Left lung (tissue), 10 donors: ENCODE data around the gene LRRFIP2. TPM values are rescaled to one million over a fixed set of nuclear protein-coding genes. Genes with fewer than 3 reads are reported as not detected.

Experiments
- ATAC-seq: fragments of 200-7000 bp; cut with Tn5 transposase; one replicate; pipeline ENCODE4 v1.9.1; 2020; ENCODE audit warnings: moderate library complexity
- DNase-seq, 4 donors: peaks; one replicate each; pipeline ENCODE4 v3.0.0-alpha.2; 2013 to 2020
- H3K27ac ChIP-seq, 2 donors: fragments of 200-600 bp; sonication (generic) in 1 of 2; one replicate each; pipeline versions ENCODE4 v1.5.0 to v1.8.0; 2020 to 2021
- H3K27me3 ChIP-seq, 2 donors: fragments of 200-600 bp; sonication (generic) in 1 of 2; one replicate each; pipeline versions ENCODE4 v1.5.0 to v1.8.0; 2020 to 2021
- H3K36me3 ChIP-seq, 2 donors: fragments of 200-600 bp; sonication (generic) in 1 of 2; one replicate each; pipeline versions ENCODE4 v1.5.0 to v1.8.0; 2020 to 2021
- H3K4me1 ChIP-seq, 2 donors: fragments of 200-600 bp; one replicate each; pipeline ENCODE4 v1.8.0; 2021
- H3K4me3 ChIP-seq, 2 donors: fragments of 200-600 bp; sonication (generic) in 1 of 2; one replicate each; pipeline versions ENCODE4 v1.5.0 to v1.8.0; 2020 to 2021; ENCODE audit warnings: mild to moderate bottlenecking in 1 of 2
- H3K9me3 ChIP-seq, 2 donors: fragments of 200-600 bp; sonication (generic) in 1 of 2; one replicate each; pipeline versions ENCODE4 v1.5.0 to v1.8.0; 2020 to 2021
- CTCF ChIP-seq, 2 donors: fragments of 200-600 bp; sonication (generic) in 1 of 2; IDR thresholded peaks; one replicate each; pipeline versions ENCODE4 v1.5.0 to v1.8.0; 2021; ENCODE audit warnings: antibody characterized with exemption in 2 of 2
- intact Hi-C, 2 donors: fragments of 100-400 bp; cut with DNase I; formaldehyde crosslinking; loops; one replicate each; pipeline versions ENCODE4 v1.11.2 to v1.14.2; 2022
- polyA plus RNA-seq, 6 donors: library from polyadenylated mRNA; unstranded; fragments of 120-200 nt; gene quantifications; one replicate each; pipeline ENCODE4 v1.2.1, GENCODE V29; 2013; ENCODE audit not compliant: insufficient read length in 6 of 6
- total RNA-seq, 2 donors: library from RNA; stranded (reverse); fragmentation: NEBNext Ultra II Directional; extraction: Animal tissue kit (Norgen Biotek cat#: 25700); gene quantifications; one replicate each; pipeline ENCODE4 v1.2.1, GENCODE V29; 2021
- donor health status: DM: no; HTN: yes; CAD: no.
- donor health status: DM: no; HTN: no; CAD: no.

LRRFIP2 gene
- total and polyA plus RNA-seq, 8 donors = 52.6 to 76.3 (median 66.0) TPM

GRCh38 chr3:37135561-37135960, 38.8 kb downstream of the LRRFIP2 start:
- Histone ChIP-seq H3K27ac (peak overlapping the region in 1 of 2 donors; percentile 67), H3K36me3 (no peaks in the 10 kb centered on the region), H3K9me3 (no peaks in the 10 kb centered on the region), H3K27me3 (no peaks in the 10 kb centered on the region), H3K4me1 (peaks cover 9 to 48% of the 10 kb centered on the region in 2 donors), H3K4me3 (no peak overlapping the region)
- TF ChIP-seq CTCF (IDR thresholded peaks at IDR 0.05) = no peak
- intact Hi-C loops = no loop called here
- ATAC-seq (no peak), DNase-seq (no peak)

- Histone ChIP-seq H3K36me3 (no peaks in the 10 kb centered on the region), H3K9me3 (no peaks in the 10 kb centered on the region), H3K4me1 (peaks cover 9 to 55% of the 10 kb centered on the region in 2 donors), H3K27ac (no peak overlapping the region), H3K27me3 (no peaks in the 10 kb centered on the region), H3K4me3 (no peak overlapping the region)
- ATAC-seq (peak; percentile 30), DNase-seq (no peak)
- no peak for TF ChIP-seq CTCF (IDR thresholded peaks at IDR 0.05)
- intact Hi-C loops = no loop called here
Observed at GRCh38 chr3:37132334-37132733, 42.0 kb downstream of the LRRFIP2 start.

GRCh38 chr3:37131860-37132144, 42.6 kb downstream of the LRRFIP2 start:
- intact Hi-C loops = no loop called here

GRCh38 chr3:37130984-37131859, 43.2 kb downstream of the LRRFIP2 start:
- H3K4me3 ChIP-seq = no peak overlapping the region
- ATAC-seq (peak; percentile 13), DNase-seq (no peak)
- intact Hi-C loops = no loop called here
- H3K4me1 ChIP-seq = peaks cover 9 to 48% of the 10 kb centered on the region in 2 donors
- no peaks in the 10 kb centered on the region for H3K27me3 ChIP-seq
- no peak for TF ChIP-seq CTCF (IDR thresholded peaks at IDR 0.05)
- H3K9me3 ChIP-seq = no peaks in the 10 kb centered on the region
- H3K36me3 ChIP-seq = no peaks in the 10 kb centered on the region
- H3K27ac ChIP-seq = no peak overlapping the region

More at GRCh38 chr3:37131860-37132144, 42.6 kb downstream of the LRRFIP2 start:
- Histone ChIP-seq H3K27ac (no peak overlapping the region), H3K4me1 (peaks cover 9 to 52% of the 10 kb centered on the region in 2 donors), H3K4me3 (no peak overlapping the region), H3K27me3 (no peaks in the 10 kb centered on the region), H3K9me3 (no peaks in the 10 kb centered on the region), H3K36me3 (no peaks in the 10 kb centered on the region)
- no peak for TF ChIP-seq CTCF (IDR thresholded peaks at IDR 0.05)
- DNase-seq (no peak), ATAC-seq (peak; percentile 12)

GRCh38 chr3:37130448-37130847, 43.9 kb downstream of the LRRFIP2 start:
- H3K4me3 ChIP-seq = no peak overlapping the region
- no peaks in the 10 kb centered on the region for H3K36me3 ChIP-seq
- ATAC-seq = no peak
- no peak for DNase-seq
- H3K4me1 ChIP-seq = peaks cover 9 to 45% of the 10 kb centered on the region in 2 donors
- no peaks in the 10 kb centered on the region for H3K9me3 ChIP-seq
- no peak for TF ChIP-seq CTCF (IDR thresholded peaks at IDR 0.05)
- intact Hi-C loops = no loop called here
- no peak overlapping the region for H3K27ac ChIP-seq
- no peaks in the 10 kb centered on the region for H3K27me3 ChIP-seq
